GM21423 (cell line): ENCODE data around the gene NTN1.
"Not testable (repeated sequence)": the region's sequence is repeated elsewhere in the genome, so short reads cannot be mapped to it uniquely, and the experiment has no call there.

ENCODE experiments used
- ATAC-seq: cut with Tn5 transposase; IDR thresholded peaks from one replicate; pipeline ENCODE4 v1.9.1; 2021; ENCODE audit warnings: mild to moderate bottlenecking, moderate library complexity; ENCODE audit not compliant: unreplicated experiment

The NTN1 gene

DNA sequence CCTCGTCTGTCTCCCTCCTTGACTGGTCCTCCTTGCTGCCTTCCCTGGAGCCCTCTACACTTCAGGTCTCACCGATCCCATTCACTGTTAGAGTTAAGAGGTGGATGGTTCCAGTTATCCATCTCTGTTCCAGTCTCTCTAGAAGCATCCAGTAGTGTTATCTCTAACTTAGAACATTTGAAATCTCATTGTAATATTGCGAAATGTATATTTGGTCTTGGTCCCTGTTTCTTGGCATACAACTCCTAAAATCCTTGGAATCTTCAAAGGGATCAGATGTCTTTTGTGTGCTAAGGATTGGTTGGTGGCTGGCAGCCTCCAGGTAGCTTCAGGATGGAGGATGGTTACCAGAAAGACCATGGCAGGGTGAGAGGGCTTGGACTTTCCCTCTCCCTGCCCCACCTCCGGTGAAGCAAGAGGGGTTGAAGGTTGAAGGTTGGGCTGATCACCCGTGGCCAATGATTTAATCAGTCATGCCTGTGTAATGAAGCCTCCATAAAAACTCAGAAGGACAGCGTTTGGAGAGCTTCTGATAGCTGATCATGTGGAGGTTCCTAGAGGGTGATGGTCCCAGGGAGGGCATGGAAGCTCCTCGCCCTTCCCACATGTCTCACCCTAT lies 59.1 kb downstream of the NTN1 start:
- ATAC-seq: no peak

- ATAC-seq: no peak
These were observed 59.7 kb downstream of the NTN1 start for GRCh38 chr17:9080983-9081382.

DNA sequence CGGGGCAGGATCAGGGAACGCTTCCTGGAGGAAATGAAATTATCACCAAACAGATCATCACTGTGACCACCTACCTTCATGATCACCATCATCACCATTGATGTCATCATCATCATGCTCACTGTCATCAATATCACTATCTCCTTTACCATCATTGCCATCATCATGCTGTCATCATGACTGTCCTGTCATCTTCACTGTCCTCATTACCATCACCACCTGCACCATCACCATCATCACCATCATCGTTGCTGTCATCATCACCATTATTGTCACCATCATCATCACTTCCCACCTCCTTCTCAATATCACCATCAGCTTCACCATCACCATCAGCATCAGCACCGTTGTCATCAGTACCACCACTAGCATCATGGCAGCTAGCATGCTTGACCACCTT lies 65.3 kb downstream of the NTN1 start:
- ATAC-seq: no peak

DNA sequence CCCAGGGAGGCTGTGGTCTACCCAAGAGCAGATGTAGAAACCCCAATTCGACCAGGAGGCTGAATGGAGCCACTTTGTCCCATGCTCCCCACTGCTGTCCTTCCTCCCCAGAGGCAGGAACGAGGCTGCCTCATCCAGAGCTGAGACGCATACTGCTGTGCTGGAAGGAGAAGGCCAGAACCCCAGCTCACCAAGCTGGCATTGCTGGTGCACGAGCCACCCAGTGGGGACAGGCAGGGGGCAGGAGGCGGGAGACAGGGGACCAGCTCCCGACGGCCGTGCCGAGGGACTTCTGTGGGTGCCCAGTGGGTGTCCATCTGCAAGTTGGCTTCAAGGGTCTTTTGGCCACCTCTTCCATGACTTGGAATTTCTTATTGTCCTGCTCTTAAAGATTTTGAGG lies 66.6 kb downstream of the NTN1 start:
- ATAC-seq: no peak

DNA sequence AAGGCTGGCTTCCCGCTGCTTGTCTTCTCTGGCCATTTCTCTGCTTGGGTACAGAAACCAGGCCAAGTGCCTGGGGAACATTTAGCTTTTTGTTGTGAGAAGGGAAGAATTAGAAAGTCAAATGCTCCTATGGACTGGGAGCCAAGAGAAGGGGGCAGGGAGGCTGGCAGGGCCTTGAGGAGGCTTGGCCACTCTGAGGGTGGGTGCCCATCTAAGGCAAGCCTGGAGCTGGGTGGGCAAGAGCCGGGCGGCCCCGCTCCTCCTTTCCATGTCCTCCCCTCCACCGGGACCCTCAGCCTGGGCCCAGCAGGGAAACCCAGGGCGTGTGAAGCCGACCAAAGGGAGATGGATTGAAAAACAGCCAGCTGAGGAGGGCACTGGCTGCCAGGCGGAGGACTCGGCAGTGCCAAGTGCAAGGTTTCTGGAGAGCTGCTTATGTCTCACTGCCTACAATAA lies 69.4 kb downstream of the NTN1 start:
- ATAC-seq: no peak

- no peak for ATAC-seq
These were observed 72.9 kb downstream of the NTN1 start for GRCh38 chr17:9094193-9094592.

DNA sequence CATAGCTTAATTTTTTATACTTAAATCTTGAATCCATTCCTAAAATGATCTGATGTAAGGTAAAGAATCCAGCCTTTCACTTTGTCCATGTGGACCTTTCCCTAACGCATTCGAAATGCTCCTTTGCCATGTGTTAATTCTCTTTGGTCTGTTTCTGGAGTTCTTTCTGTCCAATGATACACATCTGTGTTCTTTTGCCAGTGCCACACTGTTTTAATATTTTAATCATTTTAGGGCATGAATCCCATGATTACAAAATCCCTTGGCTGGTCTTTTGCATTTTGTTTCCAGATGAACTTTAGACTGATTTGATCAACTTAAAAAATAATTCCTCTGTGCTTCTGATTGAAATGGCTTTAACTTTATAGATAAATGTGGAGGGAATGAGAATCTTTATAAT lies 74.1 kb downstream of the NTN1 start:
- ATAC-seq: no peak

- no peak for ATAC-seq
These were observed 77.0 kb downstream of the NTN1 start for GRCh38 chr17:9098242-9098825.

GRCh38 chr17:9101356-9101755 lies 80.0 kb downstream of the NTN1 start:
- ATAC-seq: no peak

- not testable (repeated sequence) for ATAC-seq
These were observed 81.9 kb downstream of the NTN1 start for GRCh38 chr17:9103193-9103592.

GRCh38 chr17:9104370-9105041 lies 83.2 kb downstream of the NTN1 start:
- ATAC-seq: no peak

DNA sequence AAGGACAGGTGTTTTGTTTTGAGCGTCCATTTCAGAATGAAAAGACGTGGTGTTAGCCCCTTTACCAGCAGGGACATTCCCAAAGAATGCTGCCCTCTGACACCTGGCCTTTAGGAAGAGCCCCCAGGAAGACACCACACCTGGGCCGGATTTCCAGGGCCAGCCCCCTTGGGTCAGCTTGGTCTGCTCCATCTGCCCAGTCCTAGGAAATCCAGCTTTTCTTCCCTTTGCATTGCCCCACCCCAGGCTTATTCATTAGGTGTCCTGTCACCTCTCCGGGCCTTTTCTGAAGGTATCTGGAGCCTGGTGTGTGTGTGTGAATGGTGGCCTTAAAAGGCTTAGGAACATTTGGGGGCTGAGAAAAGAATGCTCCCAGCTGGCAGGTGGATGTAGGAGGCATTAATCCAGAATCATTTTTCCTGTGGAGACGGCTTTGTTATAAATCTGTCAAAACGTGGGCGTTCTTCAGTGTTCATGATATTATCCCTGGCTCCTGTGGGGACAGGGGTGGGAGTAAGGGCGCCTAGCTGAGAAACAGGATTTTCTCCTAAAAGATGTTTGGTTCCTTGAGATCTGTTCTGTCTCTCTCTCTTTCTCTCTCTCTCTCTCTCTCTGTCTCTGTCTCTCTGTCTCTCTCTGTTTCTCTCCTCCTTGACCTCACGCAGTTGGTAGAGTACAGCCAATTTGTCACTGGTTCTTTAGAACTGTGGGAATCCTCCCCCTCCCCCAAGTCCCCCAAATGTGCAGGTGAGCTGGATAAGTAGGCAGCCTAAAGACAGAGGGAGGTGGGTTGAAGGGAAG lies 84.0 kb downstream of the NTN1 start:
- ATAC-seq: no peak

DNA sequence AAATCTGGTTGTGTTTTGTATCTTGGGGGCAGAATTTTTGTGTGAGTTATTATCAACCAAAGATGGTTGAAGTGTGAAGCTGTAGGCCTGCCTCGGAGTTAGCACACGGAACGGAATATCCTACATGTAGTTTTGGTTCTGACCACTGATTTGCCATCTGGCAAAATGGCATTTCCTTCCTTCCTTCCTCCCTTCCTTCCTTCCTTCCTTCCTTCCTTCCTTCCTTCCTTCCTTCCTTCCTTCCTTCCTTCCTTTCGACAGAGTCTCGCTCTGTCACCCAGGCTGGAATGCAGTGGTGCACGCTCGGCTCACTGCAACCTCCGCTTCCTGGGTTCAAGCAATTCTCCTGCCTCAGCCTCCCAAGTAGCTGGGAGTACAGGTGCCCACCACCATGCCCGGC lies 85.0 kb downstream of the NTN1 start:
- ATAC-seq: not testable (repeated sequence)

GRCh38 chr17:9107527-9107926 lies 86.2 kb downstream of the NTN1 start:
- no peak for ATAC-seq

GRCh38 chr17:9108146-9108545 lies 86.8 kb downstream of the NTN1 start:
- ATAC-seq: no peak

GRCh38 chr17:9109933-9110332 lies 88.6 kb downstream of the NTN1 start:
- ATAC-seq: no peak

DNA sequence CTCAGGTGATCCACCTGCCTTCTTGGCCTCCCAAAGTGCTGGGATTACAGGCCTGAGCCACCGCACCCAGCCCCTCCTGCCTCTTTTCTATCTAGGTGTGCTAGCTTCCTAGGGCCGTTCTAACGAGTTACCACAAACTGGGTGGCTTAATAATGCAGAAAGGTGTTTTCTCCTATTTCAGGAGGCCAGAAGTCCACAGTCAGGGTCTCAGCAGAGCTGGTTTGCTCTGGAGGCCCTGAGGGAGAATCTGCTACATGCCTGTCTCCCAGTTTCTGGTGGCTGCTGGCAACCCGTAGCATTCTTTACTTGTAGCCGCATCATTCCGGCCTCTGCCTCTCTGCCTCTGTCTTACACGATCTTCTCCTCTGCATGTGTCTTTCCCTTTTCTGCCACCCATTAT lies 89.2 kb downstream of the NTN1 start:
- ATAC-seq: no peak

GRCh38 chr17:9115214-9116191 lies 94.2 kb downstream of the NTN1 start:
- ATAC-seq: no peak

DNA sequence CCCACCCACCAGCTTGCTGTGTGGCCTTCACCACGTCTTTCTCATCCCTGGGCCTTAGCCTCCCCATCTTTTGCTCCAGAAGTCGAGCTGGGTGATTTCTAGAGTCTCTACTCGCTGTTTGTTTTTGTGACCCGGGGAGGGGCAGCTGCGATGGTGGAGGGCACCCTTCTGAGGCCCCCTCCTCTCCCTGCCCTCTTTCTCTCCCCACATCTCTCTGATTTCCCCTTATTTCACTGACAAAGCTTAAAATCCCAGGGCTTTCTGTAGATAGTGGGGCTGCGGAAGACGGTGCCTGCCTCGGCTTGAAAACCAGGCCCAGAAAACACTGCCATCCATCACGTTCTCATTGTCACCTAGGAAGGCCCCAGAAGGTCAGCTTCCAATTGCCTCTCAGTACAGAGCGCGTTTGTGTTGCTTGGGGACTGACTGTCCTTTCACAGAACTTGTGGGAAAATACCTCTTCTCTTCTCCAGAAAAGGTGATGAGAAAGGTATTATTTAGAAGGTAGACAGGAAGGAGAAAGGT lies 95.1 kb downstream of the NTN1 start:
- no peak for ATAC-seq

- ATAC-seq: no peak
These were observed 95.7 kb downstream of the NTN1 start for GRCh38 chr17:9116861-9117568.
